Gastrocnemius medialis (tissue), 4 donors: ENCODE results near the gene COL20A1.

ENCODE experiments used
- CTCF ChIP-seq, 5 experiments: fragments of 450-650 bp in 3 of 5; fragments of 200-600 bp in 2 of 5; sonication (generic) in 2 of 5; IDR thresholded peaks in 4 of 5; conservative IDR thresholded peaks in 1 of 5; 1 replicate in 4 of 5; 2 replicates in 1 of 5; pipeline ENCODE4 v1.5.1; 2016 to 2019; ENCODE audit warnings: antibody characterized with exemption in 5 of 5, mild to moderate bottlenecking in 3 of 5, moderate library complexity in 3 of 5
- POLR2A ChIP-seq, 2 donors: fragments of 450-650 bp; IDR thresholded peaks; one replicate each; pipeline ENCODE4 v1.6.1; 2017; ENCODE audit warnings: antibody characterized with exemption in 2 of 2, mild to moderate bottlenecking in 2 of 2, moderate library complexity in 2 of 2

GRCh38 chr20:63317601-63318291 lies 24.8 kb downstream of the COL20A1 start:
- no peak for TF ChIP-seq CTCF (IDR thresholded peaks at IDR 0.05 in 4 of 5, conservative IDR thresholded peaks at IDR 0.05 in 1 of 5)
- TF ChIP-seq POLR2A (IDR thresholded peaks at IDR 0.05) = no peak
